DOHH2 (cell line): ENCODE measurements around the gene TSKU.

ENCODE experiments used
- H3F3A ChIP-seq: fragments of 200-600 bp; sonication (generic), shearing (Covaris generic); 2 replicates; pipeline ENCODE4 v1.6.0; 2016; ENCODE audit warnings: antibody characterized with exemption, mild to moderate bottlenecking; ENCODE audit not compliant: control insufficient read depth, insufficient read depth
- H3K27ac ChIP-seq: fragments of 200-600 bp; sonication (generic); 2 replicates; pipeline ENCODE4 v1.5.1; 2014; ENCODE audit warnings: low read depth, mild to moderate bottlenecking, low read length, moderate library complexity
- H3K27me3 ChIP-seq: fragments of 200-600 bp; sonication (generic); 2 replicates; pipeline ENCODE4 v1.6.1; 2014; ENCODE audit warnings: mild to moderate bottlenecking, low read length, mixed read lengths; ENCODE audit not compliant: control insufficient read depth
- H3K36me3 ChIP-seq: fragments of 200-600 bp; sonication (generic); 2 replicates; pipeline ENCODE4 v1.6.1; 2014; ENCODE audit warnings: mild to moderate bottlenecking, low read length, moderate library complexity, mixed read lengths; ENCODE audit not compliant: control insufficient read depth
- H3K4me1 ChIP-seq: fragments of 200-600 bp; sonication (generic); 2 replicates; pipeline ENCODE4 v1.6.1; 2014; ENCODE audit warnings: mild to moderate bottlenecking, low read length, mixed read lengths; ENCODE audit not compliant: control insufficient read depth
- H3K4me2 ChIP-seq: fragments of 200-600 bp; sonication (generic); 2 replicates; pipeline ENCODE4 v1.6.0; 2014; ENCODE audit warnings: mild to moderate bottlenecking, low read length, moderate library complexity
- H3K4me3 ChIP-seq: fragments of 200-600 bp; sonication (generic); 2 replicates; pipeline ENCODE4 v1.5.1; 2014; ENCODE audit warnings: mild to moderate bottlenecking, low read length, mixed read lengths
- H3K79me2 ChIP-seq: fragments of 200-600 bp; sonication (generic); 2 replicates; pipeline ENCODE4 v1.6.1; 2014; ENCODE audit warnings: mild to moderate bottlenecking, low read length, mixed read lengths; ENCODE audit not compliant: control insufficient read depth
- H3K9me2 ChIP-seq: fragments of 200-600 bp; sonication (generic); replicated peaks from 2 replicates; pipeline ENCODE4 v1.6.1; 2014; ENCODE audit warnings: mild to moderate bottlenecking, low read length, mixed read lengths; ENCODE audit not compliant: control insufficient read depth
- H3K9me3 ChIP-seq: fragments of 200-600 bp; sonication (generic); 2 replicates; pipeline ENCODE4 v1.6.1; 2014; ENCODE audit warnings: antibody characterized with exemption, low read length, mixed read lengths; ENCODE audit not compliant: control insufficient read depth, insufficient read depth
- H4K20me1 ChIP-seq: fragments of 200-600 bp; sonication (generic); 2 replicates; pipeline ENCODE4 v1.6.0; 2014; ENCODE audit warnings: low read depth, mild to moderate bottlenecking, antibody characterized with exemption, low read length, moderate library complexity; ENCODE audit not compliant: control insufficient read depth, insufficient read depth
- CTCF ChIP-seq: fragments of 200-600 bp; sonication (generic); IDR thresholded peaks from one replicate; pipeline ENCODE4 v1.5.1; 2014; ENCODE audit warnings: antibody characterized with exemption, mild to moderate bottlenecking, low read depth, low read length; ENCODE audit not compliant: poor library complexity, severe bottlenecking
- EZH2phosphoT487 ChIP-seq: fragments of 200-600 bp; sonication (generic); IDR thresholded peaks from 2 replicates; pipeline ENCODE4 v1.6.1; 2017; ENCODE audit warnings: borderline replicate concordance, mild to moderate bottlenecking, antibody characterized with exemption, low read length, moderate library complexity, mixed read lengths

Gene TSKU

GRCh38 chr11:76761718-76762355 lies 21.3 kb upstream of the TSKU start:
- Histone ChIP-seq H3F3A (no peaks in the 10 kb centered on the region), H3K79me2 (no peaks in the 10 kb centered on the region), H3K36me3 (no peaks in the 10 kb centered on the region), H3K4me1 (no peaks in the 10 kb centered on the region), H3K9me2 (no peaks in the 10 kb centered on the region), H3K27me3 (peaks cover 18% of the 10 kb centered on the region), H4K20me1 (no peaks in the 10 kb centered on the region), H3K9me3 (no peaks in the 10 kb centered on the region), H3K27ac (no peak overlapping the region), H3K4me2 (no peak overlapping the region), H3K4me3 (no peak overlapping the region)
- TF ChIP-seq CTCF (no peak), EZH2phosphoT487 (no peak)

- TF ChIP-seq EZH2phosphoT487 = no peak
- no peak for TF ChIP-seq CTCF
- Histone ChIP-seq H4K20me1 (no peaks in the 10 kb centered on the region), H3K9me3 (no peaks in the 10 kb centered on the region), H3K36me3 (no peaks in the 10 kb centered on the region), H3K4me3 (no peak overlapping the region), H3K9me2 (no peaks in the 10 kb centered on the region), H3K27me3 (peaks cover 18% of the 10 kb centered on the region), H3F3A (no peaks in the 10 kb centered on the region), H3K27ac (no peak overlapping the region), H3K4me2 (no peak overlapping the region), H3K4me1 (no peaks in the 10 kb centered on the region), H3K79me2 (no peaks in the 10 kb centered on the region)
Observed at GRCh38 chr11:76762356-76762752, 20.8 kb upstream of the TSKU start.

GRCh38 chr11:76762867-76763572 lies 20.1 kb upstream of the TSKU start:
- H3K9me2 ChIP-seq = no peaks in the 10 kb centered on the region
- H3K27me3 ChIP-seq = peaks cover 18% of the 10 kb centered on the region
- no peak overlapping the region for H3K4me2 ChIP-seq
- no peak overlapping the region for H3K4me3 ChIP-seq
- no peaks in the 10 kb centered on the region for H3K4me1 ChIP-seq
- no peaks in the 10 kb centered on the region for H3K36me3 ChIP-seq
- no peaks in the 10 kb centered on the region for H3K79me2 ChIP-seq
- H3K9me3 ChIP-seq = no peaks in the 10 kb centered on the region
- TF ChIP-seq CTCF = no peak
- TF ChIP-seq EZH2phosphoT487 = no peak
- no peaks in the 10 kb centered on the region for H3F3A ChIP-seq
- H4K20me1 ChIP-seq = no peaks in the 10 kb centered on the region
- H3K27ac ChIP-seq = no peak overlapping the region
